SKM-1 treated with dmso at 0.1 percent for 144 hours (cell line): ENCODE measurements around the gene KCNN4.

Experiments
- DNase-seq: peaks from one replicate; lab custom pipeline; 2025; ENCODE audit not compliant: unreplicated experiment; lab: John Stamatoyannopoulos, UW

Gene KCNN4

GRCh38 chr19:43751466-43752220 is 29.1 kb downstream of the KCNN4 start:
- no peak for DNase-seq

DNA sequence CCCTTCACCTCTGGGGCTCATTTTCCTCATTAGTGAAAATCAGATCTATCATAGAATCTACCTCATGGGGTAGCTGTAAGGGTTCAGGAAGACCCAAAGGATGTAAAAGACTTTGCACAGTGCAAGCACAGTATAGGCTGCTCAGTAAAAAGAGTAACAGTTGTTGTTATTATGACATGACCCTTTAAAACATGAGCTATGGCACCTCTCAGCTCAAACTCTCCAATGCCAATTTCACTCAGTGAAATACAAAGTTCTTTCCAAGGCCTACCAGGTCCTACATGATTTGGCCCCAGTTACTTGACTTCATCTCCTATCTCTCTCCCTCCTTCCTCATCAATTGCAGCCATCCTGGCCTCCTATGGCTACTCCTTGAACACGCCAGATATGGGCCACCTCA is 30.9 kb downstream of the KCNN4 start:
- no peak for DNase-seq

- no peak for DNase-seq
These were observed 31.6 kb downstream of the KCNN4 start for GRCh38 chr19:43749152-43749551.

DNA sequence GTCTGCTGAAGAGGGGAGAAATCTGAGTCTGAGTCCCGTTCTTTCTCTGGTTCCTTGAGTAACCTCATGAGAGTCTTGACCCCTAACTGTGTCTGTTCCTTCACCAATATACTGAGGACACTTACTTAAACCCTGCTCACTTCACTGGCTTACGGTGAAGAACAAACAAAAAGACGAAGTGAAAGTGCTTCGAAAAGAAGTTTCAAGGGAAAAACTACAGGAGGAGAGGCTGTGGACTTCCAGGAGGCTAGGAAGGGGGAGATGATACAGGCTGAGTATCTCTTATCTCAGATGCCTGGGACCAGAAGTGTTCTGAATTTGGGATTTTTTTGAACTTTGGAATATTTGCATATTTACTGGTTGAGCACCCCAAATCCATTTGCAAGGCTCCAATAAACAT is 32.1 kb downstream of the KCNN4 start:
- DNase-seq, result no peak

DNA sequence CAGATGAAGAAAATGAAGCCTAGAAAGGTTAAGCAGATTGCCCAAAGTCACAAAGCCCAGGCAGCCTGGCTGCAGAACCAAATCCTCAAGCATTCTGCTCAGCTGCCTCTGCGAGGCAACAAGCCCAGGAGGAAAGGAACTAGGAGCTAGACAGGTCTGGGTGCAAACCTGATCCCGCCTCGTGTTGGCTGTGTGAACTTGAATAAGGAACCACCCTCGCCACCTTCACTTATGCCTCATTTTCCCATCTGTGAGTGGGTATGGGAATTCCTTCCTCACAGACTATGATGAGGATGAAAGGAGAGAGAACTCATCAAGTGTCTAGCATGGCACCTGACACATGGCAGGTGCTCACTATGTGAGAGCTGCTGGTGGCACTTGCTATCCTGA is 32.6 kb downstream of the KCNN4 start:
- DNase-seq, result no peak

- DNase-seq, result no peak
These were observed 33.1 kb downstream of the KCNN4 start for GRCh38 chr19:43747557-43748204.

- no peak for DNase-seq
These were observed 37.7 kb downstream of the KCNN4 start for GRCh38 chr19:43743059-43743458.

- DNase-seq, result no peak
These were observed 39.5 kb downstream of the KCNN4 start for GRCh38 chr19:43741075-43741825.

DNA sequence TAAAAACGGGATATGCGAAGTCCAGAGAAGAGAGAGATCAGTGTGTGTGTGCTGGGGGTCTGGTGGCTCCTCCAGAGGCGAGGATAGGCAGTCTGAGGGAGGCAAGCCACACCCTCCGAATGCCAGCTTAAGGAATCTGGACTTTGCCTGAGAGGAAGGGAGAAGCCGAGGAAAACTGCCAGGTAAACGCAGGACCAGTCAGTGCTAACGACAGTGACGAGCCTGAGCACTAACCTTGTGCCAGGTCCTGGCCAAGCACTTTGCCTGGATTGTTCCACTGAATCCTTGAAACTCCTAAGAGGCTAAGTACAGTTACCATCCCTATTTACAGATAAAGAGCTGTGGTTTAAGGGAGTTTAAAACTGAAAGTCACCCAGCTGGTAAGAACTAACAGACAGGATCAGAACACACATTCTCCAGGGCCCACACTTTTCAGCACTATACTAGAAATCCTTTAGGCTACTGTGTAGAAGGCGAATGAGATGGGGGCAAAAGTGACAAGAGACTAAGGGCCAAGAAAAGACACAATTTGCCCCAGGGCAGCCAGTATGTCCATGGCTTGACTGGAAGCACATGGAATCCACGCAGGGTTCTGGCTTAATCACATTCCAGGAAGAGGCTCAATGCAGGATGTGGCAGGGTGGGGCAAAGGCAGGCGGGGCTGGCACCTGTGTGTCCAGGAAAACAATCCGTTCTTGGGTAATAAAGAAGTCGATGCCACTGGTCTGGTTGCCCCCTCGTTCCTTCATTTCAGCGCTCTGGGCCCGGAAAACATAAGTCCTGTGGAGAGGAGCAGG is 41.1 kb downstream of the KCNN4 start:
- no peak for DNase-seq

GRCh38 chr19:43738780-43739211 is 42.0 kb downstream of the KCNN4 start:
- no peak for DNase-seq

GRCh38 chr19:43735957-43736356 is 44.8 kb downstream of the KCNN4 start:
- no peak for DNase-seq

- no peak for DNase-seq
These were observed 45.8 kb downstream of the KCNN4 start for GRCh38 chr19:43735013-43735412.

GRCh38 chr19:43731846-43732245 is 48.9 kb downstream of the KCNN4 start:
- no peak for DNase-seq

DNA sequence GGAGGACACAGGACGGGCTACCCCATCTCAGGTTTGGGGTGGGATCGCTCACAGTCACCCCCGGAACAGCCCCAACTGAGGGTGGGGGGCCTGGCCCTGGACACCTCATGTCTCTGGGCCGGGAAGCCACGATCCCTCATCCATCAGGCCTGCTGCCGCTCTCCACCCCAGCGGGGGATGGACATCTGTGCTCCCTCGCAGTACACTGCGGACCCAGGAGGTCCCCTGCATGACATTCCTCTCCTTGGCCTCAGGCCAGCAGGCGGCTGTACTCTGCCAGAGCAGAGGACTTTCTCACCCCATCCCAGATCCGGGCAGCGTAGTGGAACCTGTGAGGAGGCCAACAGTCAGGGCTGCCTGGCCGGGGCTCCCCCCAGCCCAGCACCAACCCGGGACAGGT is 49.4 kb downstream of the KCNN4 start:
- no peak for DNase-seq

DNA sequence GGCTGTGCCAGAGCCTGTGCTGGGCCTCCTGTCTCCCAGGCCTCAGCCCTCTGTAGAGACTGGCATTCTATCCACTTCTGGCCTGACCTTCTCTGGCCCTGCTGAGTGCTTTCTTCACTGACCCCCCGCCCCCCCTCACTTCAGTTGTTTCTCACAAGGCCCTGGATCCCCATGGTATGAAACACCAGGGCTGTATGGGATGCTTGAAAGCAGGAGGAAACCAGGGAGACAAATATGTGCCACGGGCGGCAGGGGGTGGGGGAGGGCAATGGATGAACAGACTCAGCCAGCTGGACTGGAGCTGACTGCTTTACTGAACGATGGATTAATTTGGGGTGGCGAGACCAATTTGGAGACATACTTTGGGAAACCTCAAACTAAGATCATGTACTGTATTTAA is 50.9 kb downstream of the KCNN4 start:
- DNase-seq, result no peak

GRCh38 chr19:43727593-43727853 is 53.2 kb downstream of the KCNN4 start:
- no peak for DNase-seq

DNA sequence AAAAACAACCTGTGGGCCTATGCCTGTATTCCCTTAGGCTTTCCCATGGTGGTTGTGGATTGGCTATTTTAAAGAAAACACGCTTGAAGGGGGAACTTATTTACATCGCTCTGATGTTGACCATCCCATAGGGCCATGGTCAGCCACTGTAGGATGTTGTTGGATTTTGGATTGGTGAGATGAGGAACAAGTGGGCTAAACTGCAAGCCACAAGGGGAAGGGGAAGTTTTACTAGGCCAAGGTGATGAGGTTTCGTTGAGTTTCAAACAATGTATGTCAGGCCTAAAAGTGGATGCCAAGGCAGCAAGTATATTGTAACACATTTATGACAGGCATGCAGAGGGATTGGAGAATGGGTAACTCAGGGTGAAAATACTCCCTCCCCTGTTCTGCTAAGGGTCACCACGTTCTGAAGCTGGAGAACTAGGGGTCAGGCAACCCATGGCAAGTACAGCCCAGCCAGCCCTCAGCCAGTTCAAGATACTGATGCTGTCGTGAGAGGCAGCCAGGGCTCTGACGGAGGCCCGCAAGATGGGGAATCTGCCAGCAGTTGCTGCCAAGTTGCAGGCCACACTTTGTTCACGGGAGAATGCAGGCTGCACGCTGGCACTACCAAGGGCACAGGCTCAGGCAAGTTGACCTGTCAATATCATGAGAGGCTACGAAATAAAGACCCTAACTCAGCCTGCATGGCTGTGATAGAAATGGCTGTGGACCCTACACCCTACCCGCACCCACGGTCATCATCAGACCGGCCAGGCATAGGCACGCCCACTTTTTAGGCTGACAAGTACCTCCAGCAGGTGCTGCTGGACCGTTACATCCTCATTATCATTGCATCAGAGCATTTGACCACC is 53.8 kb downstream of the KCNN4 start:
- DNase-seq, result no peak

- DNase-seq, result no peak
These were observed 55.3 kb downstream of the KCNN4 start for GRCh38 chr19:43725468-43725867.

- DNase-seq, result no peak
These were observed 55.9 kb downstream of the KCNN4 start for GRCh38 chr19:43724896-43725295.

GRCh38 chr19:43723588-43723987 is 57.2 kb downstream of the KCNN4 start:
- DNase-seq, result no peak
